Left hindlimb (tissue), 1 donor: ENCODE results near the gene INHBE.
"Not testable (repeated sequence)": the region's sequence is repeated elsewhere in the genome, so short reads cannot be mapped to it uniquely, and the experiment has no call there.

Experiments
- DNase-seq: peaks from one replicate; pipeline ENCODE4 v3.0.0-alpha.2; 2018

The INHBE gene

GRCh38 chr12:57454566-57455373 lies at the start of gene INHBE:
Gene INHBE, plus strand, starts transcription at chr12:57455307. Its CDS starts 230 bp downstream, at chr12:57455537.
- no peak for DNase-seq

GRCh38 chr12:57410534-57410933 lies 44.6 kb upstream of the INHBE start:
- DNase-seq, result no peak

GRCh38 chr12:57414160-57414559 lies 40.9 kb upstream of the INHBE start:
- not testable (repeated sequence) for DNase-seq

GRCh38 chr12:57415088-57415487 lies 40.0 kb upstream of the INHBE start:
- no peak for DNase-seq

GRCh38 chr12:57416039-57416996 lies 38.8 kb upstream of the INHBE start:
- no peak for DNase-seq

GRCh38 chr12:57418255-57418654 lies 36.9 kb upstream of the INHBE start:
- no peak for DNase-seq

- DNase-seq, result no peak
Observed at GRCh38 chr12:57419495-57419894, 35.6 kb upstream of the INHBE start.

- DNase-seq, result no peak
Observed at GRCh38 chr12:57420482-57420881, 34.6 kb upstream of the INHBE start.

GRCh38 chr12:57426948-57427347 lies 28.2 kb upstream of the INHBE start:
- not testable (repeated sequence) for DNase-seq

GRCh38 chr12:57428965-57429364 lies 26.1 kb upstream of the INHBE start:
- DNase-seq, result no peak

- no peak for DNase-seq
Observed at GRCh38 chr12:57429473-57430111, 25.5 kb upstream of the INHBE start.

GRCh38 chr12:57430112-57430930 lies 24.8 kb upstream of the INHBE start:
- DNase-seq, result no peak

GRCh38 chr12:57430931-57431566 lies 24.1 kb upstream of the INHBE start, which contains the start of gene R3HDM2:
Gene R3HDM2, minus strand, starts transcription at chr12:57431043. Its CDS starts 120,615 bp downstream, at chr12:57310428.
- DNase-seq, result peak; percentile 98

- DNase-seq, result no peak
Observed at GRCh38 chr12:57431654-57432188, 23.4 kb upstream of the INHBE start.

GRCh38 chr12:57433370-57433769 lies 21.7 kb upstream of the INHBE start:
- DNase-seq, result no peak

- DNase-seq, result no peak
Observed at GRCh38 chr12:57434517-57435223, 20.4 kb upstream of the INHBE start, which contains the start of gene INHBC. Gene INHBC, plus strand, starts transcription at chr12:57434784. Its CDS starts 103 bp downstream, at chr12:57434887.

- no peak for DNase-seq
Observed at GRCh38 chr12:57435293-57435692, 19.8 kb upstream of the INHBE start.

- no peak for DNase-seq
Observed at GRCh38 chr12:57438400-57438799, 16.7 kb upstream of the INHBE start.

GRCh38 chr12:57439762-57440266 lies 15.3 kb upstream of the INHBE start:
- DNase-seq, result no peak

GRCh38 chr12:57441393-57441792 lies 13.7 kb upstream of the INHBE start:
- DNase-seq, result not testable (repeated sequence)
